Lung microvascular endothelial cell (primary cell): ENCODE results near the gene BOLA3. TPM values are rescaled to one million over a fixed set of nuclear protein-coding genes. Genes with fewer than 3 reads are reported as not detected.
A peak's percentile ranks its signal among the peaks of the same experiment; 100 is the strongest.
"Not testable (repeated sequence)": the region's sequence is repeated elsewhere in the genome, so short reads cannot be mapped to it uniquely, and the experiment has no call there.

Experiments used
- DNase-seq, 2 donors: peaks; one replicate each; pipeline versions ENCODE4 v3.0.0 to v3.0.0-alpha.2; 2010; ENCODE audit warnings: low read depth in 2 of 2
- total RNA-seq: library from RNA; depleted of rRNA; stranded (reverse); fragments of >200 nt; gene quantifications from 2 replicates; pipeline ENCODE4 v1.2.1, GENCODE V29; 2014

The BOLA3 gene, protein sequence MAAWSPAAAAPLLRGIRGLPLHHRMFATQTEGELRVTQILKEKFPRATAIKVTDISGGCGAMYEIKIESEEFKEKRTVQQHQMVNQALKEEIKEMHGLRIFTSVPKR
- total RNA-seq = 15.1 and 16.1 TPM in 2 replicates

DNA sequence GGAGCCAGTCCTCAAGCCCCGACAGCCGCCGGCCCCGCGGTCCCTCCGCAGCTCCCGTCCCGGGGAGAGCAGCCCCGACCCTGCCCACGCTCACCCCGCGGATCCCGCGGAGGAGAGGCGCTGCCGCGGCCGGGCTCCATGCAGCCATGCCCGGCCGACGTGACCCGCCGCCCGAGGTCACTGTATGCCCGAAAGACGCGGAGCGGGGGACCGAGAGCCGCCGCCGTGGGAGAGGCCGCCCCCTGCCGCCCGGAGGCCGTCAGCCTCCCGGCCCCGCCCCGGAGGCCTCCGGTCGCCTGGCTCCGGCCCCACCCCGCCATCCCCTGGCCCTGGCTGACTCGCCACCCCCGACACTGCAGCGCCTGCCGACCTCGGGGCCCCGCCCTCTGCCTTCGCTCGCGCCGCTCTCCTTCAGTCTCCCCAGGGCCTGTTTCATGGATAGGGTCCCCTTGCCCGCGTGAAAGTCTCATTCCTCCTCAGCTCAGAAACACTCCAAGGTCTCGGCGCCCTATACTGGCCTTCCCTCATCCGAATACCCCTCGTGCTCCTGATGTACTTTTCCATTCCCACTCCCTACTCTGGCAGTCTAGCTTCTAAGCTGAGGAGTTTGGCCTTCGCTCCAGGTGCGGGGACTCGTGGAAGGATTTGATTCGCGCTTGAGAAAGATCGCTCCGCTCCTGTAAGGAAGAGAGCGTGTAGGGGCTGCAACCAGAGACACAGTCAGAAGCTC lies at the start of gene BOLA3:
TSS of gene BOLA3 (minus strand) at position 186 of the 730 bp plus-strand sequence. CDS start at position 148, 38 bp downstream.
- peak; percentile 74 to 75 for DNase-seq

DNA sequence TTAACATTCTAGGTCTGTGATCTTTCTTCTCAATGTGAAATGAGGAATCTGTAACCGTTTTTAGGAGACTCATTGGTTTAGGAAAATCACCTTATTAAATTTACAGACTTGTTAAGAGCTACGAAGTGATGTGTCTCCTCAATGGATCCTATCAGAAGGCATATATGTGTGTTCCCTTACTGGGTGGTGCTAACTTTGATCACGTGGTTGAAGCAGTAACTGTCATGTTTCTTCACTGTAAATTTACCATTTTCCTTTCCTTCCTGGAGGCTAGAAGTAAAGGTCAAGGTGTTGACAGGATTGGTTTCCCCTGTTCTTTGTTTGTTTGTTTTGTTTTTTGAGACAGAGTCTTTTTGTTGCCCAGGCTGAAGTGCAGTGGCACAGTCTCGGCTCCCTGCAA lies 49.3 kb upstream of the BOLA3 start:
- DNase-seq = no peak

DNA sequence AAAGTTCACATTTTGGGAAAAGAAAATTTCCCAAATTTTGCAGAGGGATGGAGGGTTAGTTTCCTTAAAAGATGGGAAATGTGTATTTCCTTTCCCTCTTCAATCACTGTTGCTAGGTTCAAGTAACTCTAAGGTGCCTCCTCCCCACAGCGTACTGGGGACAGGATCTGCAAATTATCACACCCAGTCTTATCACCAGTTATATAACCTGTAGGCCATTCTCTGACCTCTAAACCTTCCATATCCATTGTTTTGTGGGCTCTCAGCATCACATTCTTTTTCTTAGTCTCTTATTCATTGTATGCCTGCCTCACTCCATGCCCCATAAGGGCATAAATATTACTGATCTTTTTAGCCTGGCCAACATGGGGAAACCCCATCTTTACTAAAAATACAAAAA lies 47.1 kb upstream of the BOLA3 start:
- DNase-seq = no peak

DNA sequence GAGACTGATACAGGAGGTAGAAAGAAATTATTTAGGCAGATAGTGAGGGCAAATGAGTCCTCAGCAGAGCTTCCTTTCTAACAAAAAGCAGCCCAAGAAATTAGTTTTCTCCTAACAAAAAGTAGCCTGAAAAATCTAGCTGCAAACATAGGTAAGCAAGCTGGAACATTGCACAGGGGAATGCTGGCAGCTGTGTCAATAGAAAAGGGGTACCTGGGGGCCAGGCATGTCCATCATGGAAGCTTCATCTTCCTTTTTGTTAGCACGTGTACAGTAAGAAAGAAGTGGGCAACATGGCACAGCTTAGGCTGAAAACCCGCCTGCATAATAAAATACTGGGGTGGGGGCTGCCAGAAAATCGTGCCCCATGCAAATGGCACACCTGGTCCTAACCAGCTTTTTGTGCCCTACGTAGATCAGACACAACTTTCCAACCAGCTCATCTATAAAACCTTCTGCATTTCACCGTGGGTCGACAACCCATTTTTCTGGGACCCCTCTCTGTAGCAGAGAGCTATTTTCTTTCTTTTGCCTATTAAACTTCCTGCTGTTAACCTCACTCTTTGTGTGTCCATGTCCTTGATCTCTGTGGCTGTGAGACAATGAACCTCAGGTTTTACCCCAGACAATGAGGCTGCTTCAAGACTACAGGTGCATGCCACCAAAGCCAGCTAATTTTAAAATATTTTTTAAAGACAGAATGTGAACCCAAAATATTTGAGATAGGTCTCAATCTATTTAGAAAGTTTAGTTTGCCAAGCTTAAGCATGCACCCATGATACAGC lies 44.1 kb upstream of the BOLA3 start:
- no peak for DNase-seq

DNA sequence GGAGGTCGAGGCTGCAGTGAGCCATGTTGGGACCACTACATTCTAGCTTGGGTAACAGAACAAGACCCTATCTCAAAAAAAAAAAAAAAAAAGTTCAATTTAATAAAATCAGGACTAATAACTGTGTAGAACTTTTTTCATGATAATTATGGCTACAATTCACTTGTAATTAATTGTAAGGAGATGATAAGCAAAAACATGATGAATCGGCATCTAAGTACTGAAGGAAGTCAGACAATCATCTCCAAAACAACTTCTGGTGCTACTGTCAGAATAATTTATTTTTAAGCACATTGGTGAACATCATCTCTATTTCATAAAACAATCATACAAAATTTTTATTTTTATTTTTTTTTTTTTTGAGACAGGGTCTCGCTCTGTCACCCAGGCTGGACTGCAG lies 41.0 kb upstream of the BOLA3 start:
- no peak for DNase-seq

DNA sequence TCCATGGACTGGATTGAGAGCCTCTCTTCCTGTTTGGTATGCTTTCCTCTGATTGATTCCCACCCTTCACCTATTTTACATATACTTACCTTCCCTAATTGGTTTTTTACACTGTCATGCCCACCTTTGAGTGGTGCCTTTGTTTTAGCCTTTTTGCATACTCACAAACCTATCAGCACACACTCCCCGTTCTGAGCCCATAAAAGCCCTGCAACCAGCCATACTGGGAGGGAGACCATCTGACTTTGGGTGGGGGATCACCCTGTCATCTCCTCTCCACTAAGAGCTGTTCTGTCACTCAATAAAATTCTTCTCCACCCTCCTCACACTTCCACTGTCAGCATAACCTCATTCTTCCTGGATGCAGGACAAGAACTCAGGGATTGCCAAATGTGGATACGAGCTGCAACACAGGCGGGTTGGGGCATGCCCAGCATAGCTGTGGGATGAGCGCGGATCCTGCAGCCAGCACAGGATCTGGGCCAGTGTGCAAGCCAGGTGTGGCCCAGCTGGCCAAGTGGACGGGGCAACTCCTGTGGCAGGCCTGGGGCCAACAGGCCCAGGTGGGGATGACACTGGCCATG lies 40.4 kb upstream of the BOLA3 start:
- no peak for DNase-seq

DNA sequence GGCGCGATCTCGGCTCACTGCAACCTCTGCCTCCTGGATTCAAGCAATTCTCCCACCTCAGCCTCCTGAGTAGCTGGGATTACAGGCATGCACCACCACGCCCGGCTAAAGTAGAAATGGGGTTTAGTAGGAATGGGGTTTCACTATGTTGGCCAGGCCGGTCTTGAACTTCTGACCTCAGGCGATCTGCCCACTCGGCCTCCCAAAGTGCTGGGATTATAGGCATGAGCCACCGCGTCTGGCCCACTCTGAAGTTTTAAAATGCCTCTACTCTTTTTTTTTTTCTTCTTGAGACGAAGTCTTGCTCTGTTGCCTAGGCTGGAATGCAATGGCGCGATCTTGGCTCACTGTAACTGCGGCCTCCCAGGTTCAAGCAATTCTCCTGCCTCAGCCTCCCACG lies 39.0 kb upstream of the BOLA3 start:
- not testable (repeated sequence) for DNase-seq

DNA sequence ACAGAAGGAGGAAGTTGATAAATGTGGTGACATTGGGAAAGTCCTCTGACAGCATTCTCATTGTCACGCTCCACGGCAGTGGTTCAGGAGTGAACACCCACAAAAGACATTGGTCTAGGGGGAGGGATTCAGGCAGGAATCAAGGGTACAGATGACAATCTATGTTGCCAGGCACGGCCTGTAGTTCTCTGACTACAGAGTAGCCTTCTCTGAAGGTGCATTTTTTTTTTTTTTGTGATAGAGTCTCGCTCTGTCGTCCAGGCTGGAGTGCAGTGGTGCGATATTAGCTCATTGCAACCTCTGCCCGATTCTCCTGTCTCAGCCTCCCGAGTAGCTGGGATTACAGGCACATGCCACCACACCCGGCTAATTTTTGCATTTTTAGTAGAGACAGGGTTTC lies 38.3 kb upstream of the BOLA3 start:
- DNase-seq = no peak

DNA sequence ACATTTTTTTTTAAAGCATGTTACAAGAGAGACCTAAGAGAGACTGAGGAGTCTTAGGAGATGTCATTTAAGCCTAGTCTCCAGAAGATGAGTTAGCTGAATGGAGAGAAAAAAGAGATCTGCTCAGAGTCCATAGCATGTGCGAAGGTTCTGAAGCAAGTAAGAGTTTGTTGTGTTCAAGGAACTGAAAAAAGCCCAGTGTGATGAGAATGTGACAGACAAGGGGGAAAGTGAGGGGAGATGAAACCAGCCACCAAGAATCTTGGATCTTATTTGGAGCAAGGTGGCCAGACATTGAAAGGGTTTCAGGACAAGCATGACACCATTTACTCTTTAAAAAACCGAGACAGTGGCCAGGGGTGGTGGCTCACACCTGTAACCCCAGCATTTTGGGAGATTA lies 36.2 kb upstream of the BOLA3 start:
- no peak for DNase-seq

DNA sequence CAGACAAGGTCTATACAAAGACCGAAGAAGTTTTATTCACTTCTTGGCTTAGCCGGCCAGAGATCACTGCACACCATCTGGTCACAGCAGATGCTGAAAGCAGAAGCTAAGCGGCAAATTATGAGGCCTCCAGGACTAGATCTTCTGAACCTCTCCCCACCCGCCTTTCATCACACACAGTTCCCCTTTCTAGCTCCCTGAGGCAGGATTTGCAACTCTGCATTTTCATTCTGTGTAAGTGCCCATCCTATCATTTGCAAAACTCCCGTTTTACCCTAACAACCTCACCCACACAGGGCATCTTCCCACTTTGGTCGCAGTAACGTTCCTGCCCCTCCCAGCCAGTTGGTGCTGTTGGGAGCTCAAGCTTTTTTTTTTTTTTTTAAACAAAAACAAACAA lies 34.0 kb upstream of the BOLA3 start:
- no peak for DNase-seq

DNA sequence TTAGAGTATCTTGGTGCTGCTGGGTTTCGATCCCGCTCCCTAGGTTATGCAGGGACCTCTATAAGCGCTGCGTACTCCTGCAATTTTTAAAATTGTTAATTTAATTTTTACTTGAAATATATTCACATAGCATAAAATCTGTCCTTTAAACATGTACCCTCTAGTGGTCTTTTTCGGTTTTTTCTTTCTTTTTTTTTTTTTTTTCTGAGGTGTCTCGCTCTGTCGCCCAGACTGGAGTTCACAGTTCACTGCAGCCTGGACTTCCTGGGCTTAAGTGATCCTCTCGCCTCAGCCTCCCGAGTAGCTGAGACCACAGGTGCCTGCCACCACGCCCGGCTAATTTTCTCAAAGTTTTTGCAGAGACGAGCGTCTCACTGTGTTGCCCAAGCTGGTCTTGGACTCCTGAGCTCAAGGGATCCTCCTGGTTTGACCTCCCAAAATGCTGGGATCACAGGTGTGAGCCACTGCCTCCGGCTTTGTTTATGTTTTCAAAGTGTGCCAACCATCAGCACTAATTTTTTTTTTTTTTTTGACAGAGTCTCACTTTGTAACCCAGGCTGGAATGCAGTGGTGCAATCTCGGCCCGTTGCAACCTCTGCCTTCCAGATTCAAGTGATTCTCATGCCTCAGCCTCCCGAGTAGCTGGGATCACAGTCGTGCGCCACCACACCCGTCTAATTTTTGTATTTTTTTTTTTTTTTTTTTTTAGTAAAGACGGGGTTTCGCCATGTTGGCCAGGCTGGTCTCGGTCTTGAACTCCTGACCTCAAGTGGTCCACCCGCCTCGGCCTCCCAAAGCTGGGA lies 31.6 kb upstream of the BOLA3 start:
- DNase-seq = no peak

DNA sequence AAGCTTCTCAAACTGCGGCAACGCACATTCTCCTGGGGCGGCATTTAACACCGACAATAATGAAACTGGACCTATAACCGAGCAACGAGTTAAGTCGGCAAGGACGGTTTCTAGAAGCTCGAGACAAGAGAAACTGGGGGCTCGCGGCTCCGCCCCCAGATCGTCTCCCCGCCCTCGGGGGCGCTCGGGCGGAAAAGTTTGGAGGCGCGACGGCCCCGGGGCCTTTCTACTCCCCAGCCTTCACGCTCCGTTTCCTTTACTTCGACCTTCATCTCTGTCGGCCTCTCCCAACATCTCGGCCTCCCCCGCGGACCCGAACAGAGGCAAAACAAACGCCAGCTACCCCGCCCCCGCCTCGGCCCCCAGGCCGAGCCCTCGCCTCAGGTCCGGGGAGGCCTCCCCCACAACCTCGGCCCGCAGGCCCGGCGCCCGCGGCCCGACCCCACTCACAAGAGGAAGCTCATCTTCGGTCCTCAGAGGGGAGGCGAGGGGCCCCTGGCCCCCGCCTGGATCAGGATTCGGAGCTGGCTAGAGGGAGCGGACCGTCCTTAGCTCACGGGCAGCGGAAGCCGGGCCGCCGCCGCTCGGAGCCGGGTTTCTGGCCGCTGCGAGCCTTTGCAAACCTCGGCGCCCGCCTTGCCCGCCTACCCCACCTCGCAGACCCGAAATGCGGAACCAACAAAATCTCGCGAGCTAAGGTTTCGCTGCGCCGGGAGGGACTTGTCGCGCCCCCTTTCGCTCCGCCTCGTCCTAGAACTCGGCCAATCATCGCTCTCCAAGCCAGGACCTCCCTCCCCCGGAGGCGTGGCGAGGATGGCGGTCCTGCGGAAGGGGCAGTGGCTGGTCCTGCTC lies 30.7 kb upstream of the BOLA3 start, which contains the start of gene MOB1A:
TSS of gene MOB1A (minus strand) at position 669 of the 852 bp plus-strand sequence. CDS start at position 464, 205 bp downstream.
- DNase-seq = peak; percentile 99

DNA sequence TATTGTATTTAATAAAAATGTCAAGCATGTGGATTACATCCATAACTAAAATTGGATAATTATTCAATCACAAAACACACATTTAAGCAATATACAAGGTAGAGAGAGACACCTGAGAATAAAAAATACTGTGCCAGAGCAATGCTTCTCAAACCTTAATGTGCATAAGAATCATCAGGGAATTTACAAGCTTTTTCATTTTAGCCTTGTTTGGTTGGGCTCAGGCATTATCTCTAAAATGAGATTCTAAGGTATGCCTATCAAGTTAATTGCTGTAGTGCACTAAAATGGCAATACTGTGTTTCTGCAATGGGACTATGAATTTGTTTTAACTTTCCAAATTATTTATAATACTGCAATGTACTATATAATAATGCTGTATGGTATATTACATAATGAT lies 30.0 kb upstream of the BOLA3 start:
- no peak for DNase-seq

DNA sequence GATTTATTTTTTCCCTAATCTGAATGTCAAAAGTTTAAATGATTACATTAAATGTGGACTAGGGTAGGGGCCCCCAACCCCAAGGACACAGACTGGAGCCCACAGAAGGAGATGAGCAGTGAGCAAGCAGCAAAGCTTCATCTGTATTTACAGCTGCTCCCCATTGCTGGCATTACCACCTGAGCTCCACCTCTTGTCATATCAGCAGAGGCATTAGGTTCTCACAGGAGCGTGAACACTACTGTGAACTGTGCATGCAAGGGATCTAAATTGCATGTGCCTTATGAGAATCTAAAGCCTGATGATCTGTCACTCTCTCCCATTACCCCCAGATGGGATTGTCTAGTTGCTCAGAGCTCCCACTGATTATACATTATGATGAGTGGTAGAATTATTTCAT lies 27.2 kb upstream of the BOLA3 start:
- no peak for DNase-seq

DNA sequence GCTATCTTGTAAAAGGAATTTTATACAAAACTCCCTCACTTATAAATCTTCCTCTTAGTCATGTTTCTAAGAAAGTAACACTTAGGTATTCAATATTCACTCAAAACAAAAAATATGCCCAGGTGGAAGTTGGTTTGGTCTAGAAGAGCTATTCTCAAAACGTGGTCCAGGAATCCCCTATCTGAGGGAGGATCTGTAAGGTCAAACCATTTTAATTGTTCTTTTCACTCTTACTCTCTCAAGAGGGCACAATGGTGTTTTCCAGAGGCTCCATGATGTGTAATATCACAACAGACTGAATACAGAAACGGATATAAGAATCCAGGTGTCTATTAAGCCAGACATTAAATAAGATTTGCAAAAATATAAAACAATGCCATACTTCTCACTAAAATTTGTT lies 21.0 kb upstream of the BOLA3 start:
- no peak for DNase-seq

DNA sequence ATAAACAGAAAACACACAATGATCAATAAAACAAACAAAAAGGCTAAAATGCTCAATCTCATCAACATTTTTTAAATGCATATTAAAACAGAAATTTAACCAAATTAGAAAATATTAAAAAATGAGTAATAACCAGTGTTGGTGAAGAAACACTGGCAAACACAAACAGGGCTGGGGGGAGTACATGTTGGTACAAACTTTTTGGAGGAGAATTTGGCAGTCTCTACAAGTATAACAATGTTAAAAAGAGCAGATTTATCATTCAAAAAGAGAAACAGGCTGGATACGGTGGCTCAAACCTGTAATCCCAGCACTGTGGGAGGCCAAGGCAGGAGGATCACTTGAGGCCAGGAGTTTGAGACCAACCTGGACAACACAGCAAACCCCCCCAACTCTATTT lies 17.0 kb upstream of the BOLA3 start:
- DNase-seq = no peak

DNA sequence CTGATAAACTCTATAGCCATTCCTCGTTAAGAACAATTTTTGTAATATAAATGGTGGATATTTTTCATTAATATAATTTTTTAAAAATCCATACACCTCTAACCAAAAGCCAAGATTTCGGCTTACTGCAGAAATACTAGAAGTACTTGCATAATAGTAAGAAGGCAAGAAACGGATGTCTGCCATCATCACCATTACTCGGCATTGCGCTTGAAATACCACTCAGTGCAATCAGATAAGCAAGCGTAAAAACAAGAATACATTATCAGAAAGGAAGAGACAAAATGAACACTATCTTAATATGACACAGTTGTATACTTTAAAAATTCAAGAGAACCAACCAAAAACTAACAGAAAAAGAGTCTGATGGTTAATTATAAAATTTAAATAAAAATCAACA lies 15.2 kb upstream of the BOLA3 start:
- no peak for DNase-seq

DNA sequence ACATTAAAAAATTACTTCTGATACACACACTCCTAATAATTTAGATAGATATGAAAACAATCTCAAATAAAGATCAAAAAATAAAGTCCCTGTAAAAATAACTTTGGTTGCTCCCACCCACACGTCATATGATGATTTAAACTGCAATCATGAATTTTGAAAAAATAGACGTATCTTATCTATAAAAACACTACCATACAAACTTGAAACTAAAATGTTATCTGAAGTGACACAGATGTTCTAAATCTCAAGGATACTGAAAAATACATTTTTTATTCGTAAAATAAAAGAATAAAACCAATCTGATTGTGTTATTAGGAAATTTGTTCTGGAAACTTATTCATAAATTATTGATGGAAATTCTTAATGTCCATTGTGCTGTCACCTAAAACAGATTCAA lies 8.1 kb upstream of the BOLA3 start:
- DNase-seq = no peak

DNA sequence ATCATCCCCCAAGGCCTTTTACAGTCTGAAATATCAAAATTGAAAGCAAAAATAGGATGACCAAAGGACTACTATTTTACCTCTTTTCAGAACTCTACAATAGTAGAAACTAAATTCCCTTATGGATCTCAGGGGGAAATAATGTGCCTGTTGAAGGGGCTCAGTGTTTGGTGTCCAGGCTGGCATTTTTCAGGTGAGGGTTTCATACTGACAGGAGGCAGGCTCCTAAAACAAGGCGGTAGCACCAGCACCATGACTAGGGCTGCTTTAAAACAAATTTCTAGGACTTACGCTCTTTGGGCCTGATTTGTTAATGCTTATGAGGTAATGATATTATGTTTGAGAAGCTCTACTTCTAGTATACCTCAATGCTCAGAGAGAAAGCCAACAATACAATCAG lies 5.2 kb upstream of the BOLA3 start:
- DNase-seq = no peak

DNA sequence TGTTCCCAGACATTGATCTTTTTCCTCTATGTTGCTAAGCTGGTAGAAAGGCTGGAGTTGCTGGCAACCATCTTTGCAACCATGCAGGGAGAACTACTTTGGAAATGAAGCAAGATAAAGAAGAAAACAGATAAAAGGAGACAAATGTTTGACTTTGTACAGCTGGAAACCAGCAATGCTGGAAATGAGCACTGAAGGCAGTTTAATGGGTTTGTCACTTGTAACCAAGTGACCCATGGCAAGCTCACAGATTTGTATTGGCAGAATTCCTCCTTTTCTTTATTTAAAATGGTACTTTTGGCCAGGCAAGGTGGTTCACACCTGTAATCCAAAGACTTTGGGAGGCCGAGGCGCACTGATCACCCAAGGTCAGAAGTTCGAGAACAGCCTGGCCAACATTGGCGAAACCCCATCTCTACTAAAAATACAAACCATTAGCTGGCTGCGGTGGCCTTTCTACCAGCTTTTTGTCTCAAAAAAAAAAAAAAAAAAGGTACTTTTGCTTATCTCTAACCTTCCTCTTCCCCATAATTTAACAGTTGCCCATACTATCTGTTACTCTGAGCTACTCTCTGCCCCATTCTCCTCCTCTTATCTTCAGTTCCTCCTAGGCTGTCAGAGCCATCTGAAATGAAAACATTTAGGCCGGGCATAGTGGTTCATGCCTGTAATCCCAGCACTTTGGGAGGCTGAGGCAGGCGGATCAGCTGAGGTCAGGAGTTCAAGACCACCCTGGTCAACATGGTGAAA lies 2.0 kb upstream of the BOLA3 start:
- DNase-seq = no peak
